Hepatocyte (in vitro differentiated cells): ENCODE data around the gene RDH12. TPM values are rescaled to one million over a fixed set of nuclear protein-coding genes. Genes with fewer than 3 reads are reported as not detected.
A peak's percentile ranks its signal among the peaks of the same experiment; 100 is the strongest.

Experiments
- DNase-seq: peaks from one replicate; pipeline ENCODE4 v3.0.0-alpha.2; 2016; ENCODE audit warnings: low spot score
- H2AFZ ChIP-seq: fragments of 200-600 bp; sonication (generic); 2 replicates; pipeline ENCODE4 v1.6.0; 2016; ENCODE audit warnings: antibody characterized with exemption, mild to moderate bottlenecking
- H3K27ac ChIP-seq: fragments of 200-600 bp; sonication (generic); 2 replicates; pipeline ENCODE4 v1.5.1; 2016; ENCODE audit warnings: mild to moderate bottlenecking
- H3K27me3 ChIP-seq: fragments of 200-600 bp; sonication (generic); 2 replicates; pipeline ENCODE4 v1.6.1; 2016
- H3K36me3 ChIP-seq: fragments of 200-600 bp; sonication (generic); replicated peaks from 2 replicates; pipeline ENCODE4 v1.5.1; 2016; ENCODE audit warnings: low read depth; ENCODE audit not compliant: insufficient read depth
- H3K4me1 ChIP-seq: fragments of 200-600 bp; sonication (generic); 2 replicates; pipeline ENCODE4 v1.5.1; 2016; ENCODE audit warnings: mild to moderate bottlenecking, moderate library complexity; ENCODE audit not compliant: insufficient read depth
- H3K4me2 ChIP-seq: fragments of 200-600 bp; sonication (generic); 2 replicates; pipeline ENCODE4 v1.6.0; 2016
- H3K4me3 ChIP-seq: fragments of 200-600 bp; sonication (generic); 2 replicates; pipeline ENCODE4 v1.5.1; 2016; ENCODE audit warnings: mild to moderate bottlenecking
- H3K79me2 ChIP-seq: fragments of 200-600 bp; sonication (generic); 2 replicates; pipeline ENCODE4 v1.6.0; 2017; ENCODE audit warnings: mild to moderate bottlenecking
- H3K9me2 ChIP-seq: fragments of 200-600 bp; sonication (generic); replicated peaks from 2 replicates; pipeline ENCODE4 v1.6.0; 2017; ENCODE audit warnings: mild to moderate bottlenecking; ENCODE audit not compliant: insufficient read depth
- H3K9me3 ChIP-seq: fragments of 200-600 bp; sonication (generic); 2 replicates; pipeline ENCODE4 v1.5.1; 2016; ENCODE audit warnings: low read depth, mild to moderate bottlenecking
- H4K20me1 ChIP-seq: fragments of 200-600 bp; sonication (generic); 2 replicates; pipeline ENCODE4 v1.6.0; 2016; ENCODE audit warnings: mild to moderate bottlenecking; ENCODE audit not compliant: insufficient read depth, poor library complexity, severe bottlenecking
- EZH2 ChIP-seq: fragments of 200-600 bp; sonication (generic); IDR thresholded peaks from 2 replicates; pipeline ENCODE4 v1.6.1; 2016; ENCODE audit warnings: antibody characterized with exemption, mild to moderate bottlenecking, borderline replicate concordance
- EZH2phosphoT487 ChIP-seq: fragments of 200-600 bp; sonication (generic); IDR thresholded peaks from one replicate; pipeline ENCODE4 v1.6.1; 2018; ENCODE audit warnings: antibody characterized with exemption, mild to moderate bottlenecking, low read depth, moderate library complexity; ENCODE audit not compliant: unreplicated experiment, severe bottlenecking
- WGBS: methylation state at CpG from one replicate; pipeline ENCODE4 v1.1.6; 2016; ENCODE audit warnings: low lambda C conversion rate; ENCODE audit errors: missing lambda C conversion rate; 5-methylcytosine and 5-hydroxymethylcytosine counted together
- polyA plus RNA-seq: library from polyadenylated mRNA; unstranded; fragments of >200 nt; fragmentation: Nextera tagmentation; extraction: Ambion mirVana; gene quantifications from 2 replicates; pipeline ENCODE4 v1.2.1, GENCODE V29; 2016
- total RNA-seq: library from RNA; depleted of rRNA; stranded (reverse); fragments of >200 nt; gene quantifications from 2 replicates; pipeline ENCODE4 v1.2.3, GENCODE V29; 2014
- TF ChIP-seq, protein P1 (sequence below): fragments of 200-600 bp; sonication (generic); IDR thresholded peaks from 2 replicates; pipeline ENCODE4 v1.5.1; 2016; ENCODE audit warnings: antibody characterized with exemption, mild to moderate bottlenecking; ENCODE audit not compliant: poor library complexity

RDH12 gene
- total and polyA plus RNA-seq, 2 experiments from 2014 or later = 1.1 to 1.7 TPM

DNA sequence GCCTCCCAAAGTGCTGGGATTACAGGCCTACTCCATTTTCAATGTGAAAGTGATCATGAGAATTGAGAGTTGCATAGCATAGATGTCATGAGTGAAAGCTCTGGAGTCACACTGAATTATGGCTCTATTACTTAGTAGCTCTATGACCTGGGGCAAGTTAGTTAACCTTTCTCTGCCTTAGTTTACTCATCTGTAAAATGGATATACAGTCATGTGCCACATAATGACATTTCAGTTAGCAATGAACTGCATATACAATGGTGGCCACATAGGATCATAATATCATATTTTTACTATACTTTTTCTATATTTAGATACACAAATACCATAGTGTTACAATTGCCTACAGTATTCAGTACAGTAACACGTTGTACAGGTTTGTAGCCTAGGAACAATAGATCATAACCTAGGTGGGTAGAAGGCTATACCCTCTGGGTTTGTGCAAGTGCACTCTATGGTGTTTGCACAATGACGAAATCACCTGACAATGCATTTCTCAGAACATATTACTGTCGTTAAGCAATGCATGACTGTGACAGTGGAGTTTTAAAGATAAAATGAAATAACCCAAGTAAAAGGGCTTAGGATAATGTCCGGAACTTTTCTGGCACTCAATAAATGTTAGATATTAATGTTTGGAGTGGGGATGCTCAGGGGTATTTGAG lies 61.6 kb downstream of the RDH12 start:
- 68% methylated on average over 4 of the region's 4 CpGs for WGBS
- no peaks in the 10 kb centered on the region for H3K9me2 ChIP-seq
- H3K4me2 ChIP-seq = no peak overlapping the region
- H3K4me3 ChIP-seq = no peak overlapping the region
- H2AFZ ChIP-seq = no peak overlapping the region
- H3K4me1 ChIP-seq = peaks cover 9% of the 10 kb centered on the region
- H3K79me2 ChIP-seq = no peaks in the 10 kb centered on the region
- H3K27ac ChIP-seq = peak overlapping the region; percentile 93
- no peaks in the 10 kb centered on the region for H3K9me3 ChIP-seq
- peak; percentile 61 for DNase-seq
- no peaks in the 10 kb centered on the region for H4K20me1 ChIP-seq
- TF ChIP-seq, protein P1, sequence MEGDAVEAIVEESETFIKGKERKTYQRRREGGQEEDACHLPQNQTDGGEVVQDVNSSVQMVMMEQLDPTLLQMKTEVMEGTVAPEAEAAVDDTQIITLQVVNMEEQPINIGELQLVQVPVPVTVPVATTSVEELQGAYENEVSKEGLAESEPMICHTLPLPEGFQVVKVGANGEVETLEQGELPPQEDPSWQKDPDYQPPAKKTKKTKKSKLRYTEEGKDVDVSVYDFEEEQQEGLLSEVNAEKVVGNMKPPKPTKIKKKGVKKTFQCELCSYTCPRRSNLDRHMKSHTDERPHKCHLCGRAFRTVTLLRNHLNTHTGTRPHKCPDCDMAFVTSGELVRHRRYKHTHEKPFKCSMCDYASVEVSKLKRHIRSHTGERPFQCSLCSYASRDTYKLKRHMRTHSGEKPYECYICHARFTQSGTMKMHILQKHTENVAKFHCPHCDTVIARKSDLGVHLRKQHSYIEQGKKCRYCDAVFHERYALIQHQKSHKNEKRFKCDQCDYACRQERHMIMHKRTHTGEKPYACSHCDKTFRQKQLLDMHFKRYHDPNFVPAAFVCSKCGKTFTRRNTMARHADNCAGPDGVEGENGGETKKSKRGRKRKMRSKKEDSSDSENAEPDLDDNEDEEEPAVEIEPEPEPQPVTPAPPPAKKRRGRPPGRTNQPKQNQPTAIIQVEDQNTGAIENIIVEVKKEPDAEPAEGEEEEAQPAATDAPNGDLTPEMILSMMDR = no peak
- TF ChIP-seq EZH2 (no peak), EZH2phosphoT487 (no peak)
- no peaks in the 10 kb centered on the region for H3K27me3 ChIP-seq
- H3K36me3 ChIP-seq = no peaks in the 10 kb centered on the region

DNA sequence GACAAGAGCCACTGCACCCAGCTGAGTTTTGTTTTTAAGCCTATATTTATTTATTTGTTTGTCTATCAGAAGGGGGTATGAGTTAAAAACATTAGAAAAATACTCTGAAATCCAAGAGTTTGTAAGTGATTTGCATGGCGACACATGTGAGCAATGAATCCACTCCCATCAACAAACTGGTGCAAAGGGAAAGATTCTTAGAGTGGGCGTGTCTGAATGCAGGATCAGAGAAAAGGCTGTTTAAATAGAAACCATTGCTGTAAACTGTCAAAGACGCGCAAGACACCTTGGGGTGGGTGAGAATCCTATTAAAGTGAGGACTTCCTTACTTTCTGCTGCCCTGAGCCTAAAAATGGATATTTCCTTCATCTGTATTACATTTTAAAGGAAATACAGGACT lies 62.8 kb downstream of the RDH12 start:
- no peaks in the 10 kb centered on the region for H3K9me2 ChIP-seq
- peak overlapping the region; percentile 54 for H3K4me2 ChIP-seq
- no peak overlapping the region for H2AFZ ChIP-seq
- 78% methylated on average over 4 of the region's 4 CpGs for WGBS
- H3K9me3 ChIP-seq = no peaks in the 10 kb centered on the region
- TF ChIP-seq, protein P1 = no peak
- TF ChIP-seq EZH2 (no peak), EZH2phosphoT487 (no peak)
- peak overlapping the region; percentile 93 for H3K27ac ChIP-seq
- no peaks in the 10 kb centered on the region for H3K27me3 ChIP-seq
- peaks cover 9% of the 10 kb centered on the region for H3K4me1 ChIP-seq
- H4K20me1 ChIP-seq = no peaks in the 10 kb centered on the region
- no peaks in the 10 kb centered on the region for H3K36me3 ChIP-seq
- peak; percentile 41 for DNase-seq
- H3K4me3 ChIP-seq = no peak overlapping the region
- H3K79me2 ChIP-seq = no peaks in the 10 kb centered on the region

DNA sequence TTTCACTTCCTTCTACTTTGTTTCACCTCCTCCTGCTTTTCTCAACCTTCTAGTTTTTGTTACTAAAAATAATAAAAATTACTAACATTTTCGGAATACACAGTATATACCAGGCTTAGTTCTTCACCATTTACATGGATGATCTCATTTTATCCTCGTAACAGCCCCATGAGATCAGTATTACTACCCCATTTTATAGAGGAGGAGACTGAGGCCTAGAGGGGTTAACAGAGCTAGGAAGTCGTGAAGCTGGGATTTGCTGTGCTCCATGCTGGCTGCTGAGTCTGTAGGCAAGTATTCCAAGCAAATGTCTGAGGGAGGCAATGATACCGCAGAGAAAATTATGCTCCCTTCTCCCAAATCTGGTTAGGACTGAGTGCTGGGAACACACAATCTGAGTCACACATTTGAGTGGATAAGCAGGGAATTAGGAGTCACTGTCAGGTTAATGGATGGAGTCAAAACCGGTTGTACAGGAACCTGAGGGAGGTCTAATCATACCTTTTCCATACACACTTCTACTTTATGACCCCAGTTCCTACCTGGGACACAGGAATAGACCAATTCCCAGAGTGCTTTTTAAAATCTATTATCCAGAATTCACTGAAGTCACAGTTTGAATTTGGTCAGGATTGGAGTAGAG lies 63.6 kb downstream of the RDH12 start:
- Histone ChIP-seq H3K9me3 (no peaks in the 10 kb centered on the region), H3K4me3 (no peak overlapping the region), H2AFZ (no peak overlapping the region), H3K9me2 (no peaks in the 10 kb centered on the region), H3K79me2 (no peaks in the 10 kb centered on the region), H4K20me1 (no peaks in the 10 kb centered on the region), H3K4me2 (no peak overlapping the region), H3K4me1 (peaks cover 9% of the 10 kb centered on the region), H3K36me3 (no peaks in the 10 kb centered on the region), H3K27ac (peak overlapping the region; percentile 93), H3K27me3 (no peaks in the 10 kb centered on the region)
- 82% methylated on average over 5 of the region's 5 CpGs for WGBS
- DNase-seq = peak; percentile 33
- no peak for TF ChIP-seq EZH2phosphoT487
- TF ChIP-seq, protein P1 = no peak
- TF ChIP-seq EZH2 = no peak
